IPS-11a (cell line): ENCODE data around the gene TSEN54.
"Not testable (repeated sequence)": the region's sequence is repeated elsewhere in the genome, so short reads cannot be mapped to it uniquely, and the experiment has no call there.

Source experiments
- H3K4me3 ChIP-seq: one replicate; pipeline ENCODE4 v1.5.1; 2013; ENCODE audit warnings: low read depth, low read length, control low read depth

TSEN54 gene

DNA sequence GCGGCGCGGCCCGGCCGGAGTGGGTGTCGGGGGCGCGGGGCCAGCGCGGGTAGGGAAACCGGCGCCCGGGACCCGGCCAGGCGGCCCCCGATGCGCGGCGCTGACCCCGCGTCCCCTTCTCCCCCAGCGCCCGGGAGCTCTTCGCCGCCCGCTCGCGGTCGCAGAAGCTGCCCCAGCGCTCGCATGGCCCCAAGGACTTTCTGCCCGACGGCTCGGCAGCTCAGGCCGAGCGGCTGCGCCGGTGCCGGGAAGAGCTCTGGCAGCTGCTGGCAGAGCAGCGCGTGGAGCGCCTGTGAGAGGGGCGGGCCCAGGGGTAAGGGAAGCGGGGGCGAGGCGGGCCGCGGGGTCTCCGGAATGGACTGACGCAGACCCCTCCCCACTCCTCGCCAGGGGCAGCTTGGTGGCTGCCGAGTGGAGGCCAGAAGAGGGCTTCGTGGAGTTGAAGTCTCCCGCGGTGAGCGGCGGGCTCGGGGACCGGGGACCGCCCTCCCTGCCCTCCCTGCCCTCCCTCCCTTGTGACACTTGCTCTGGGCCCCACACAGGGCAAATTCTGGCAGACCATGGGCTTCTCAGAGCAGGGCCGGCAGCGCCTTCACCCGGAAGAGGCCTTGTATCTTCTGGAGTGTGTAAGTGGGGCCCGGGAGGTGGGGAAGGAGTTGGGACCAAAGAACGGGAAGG, 430 bp downstream of the TSEN54 start:
- peak overlapping the region; percentile 73 for H3K4me3 ChIP-seq

DNA sequence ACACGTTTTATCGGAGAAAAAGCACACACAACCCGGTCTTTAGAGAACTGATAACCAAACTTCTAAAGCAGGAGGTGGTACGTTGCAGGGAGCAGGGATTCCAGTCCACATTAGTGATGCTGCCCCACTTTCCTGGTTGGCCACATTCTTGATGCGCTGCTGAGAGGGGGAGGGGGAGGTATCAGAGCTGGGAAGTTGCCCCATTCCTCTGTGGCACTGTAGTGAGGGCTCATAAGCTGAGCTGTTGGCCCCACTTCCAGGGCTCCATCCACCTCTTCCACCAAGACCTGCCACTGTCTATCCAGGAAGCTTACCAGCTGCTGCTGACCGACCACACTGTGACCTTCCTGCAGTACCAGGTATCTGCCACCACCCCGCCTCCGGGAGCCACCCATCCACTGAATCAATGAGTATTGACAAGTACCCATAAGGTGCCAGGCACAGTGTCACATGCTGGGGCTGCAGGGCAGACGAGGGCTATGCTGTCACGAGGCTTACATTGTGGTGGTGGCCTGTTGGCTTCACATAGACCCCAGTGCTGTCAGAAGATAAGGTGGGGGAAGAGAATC, 1.1 kb downstream of the TSEN54 start:
- H3K4me3 ChIP-seq, result peak overlapping the region; percentile 73

DNA sequence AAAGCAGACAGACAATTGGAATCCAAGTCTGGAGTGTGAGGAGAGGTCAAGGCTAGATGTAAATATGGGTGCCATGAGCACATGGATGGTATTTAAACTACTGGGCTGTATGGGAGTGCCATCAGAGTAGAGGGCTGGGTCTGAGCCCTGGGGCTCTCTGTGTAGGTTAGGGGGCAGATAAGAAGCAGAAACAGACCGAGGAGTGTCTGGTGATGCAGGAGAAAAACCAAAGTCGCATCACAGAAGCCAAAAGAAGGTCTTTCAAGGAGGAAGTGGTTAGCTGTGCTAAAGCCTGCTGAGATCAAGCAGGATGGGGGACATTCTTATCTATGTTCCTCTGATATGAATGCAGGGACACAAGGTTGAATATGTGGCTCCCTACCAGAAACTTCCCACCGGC, 1.9 kb downstream of the TSEN54 start:
- H3K4me3 ChIP-seq, result no peak overlapping the region

DNA sequence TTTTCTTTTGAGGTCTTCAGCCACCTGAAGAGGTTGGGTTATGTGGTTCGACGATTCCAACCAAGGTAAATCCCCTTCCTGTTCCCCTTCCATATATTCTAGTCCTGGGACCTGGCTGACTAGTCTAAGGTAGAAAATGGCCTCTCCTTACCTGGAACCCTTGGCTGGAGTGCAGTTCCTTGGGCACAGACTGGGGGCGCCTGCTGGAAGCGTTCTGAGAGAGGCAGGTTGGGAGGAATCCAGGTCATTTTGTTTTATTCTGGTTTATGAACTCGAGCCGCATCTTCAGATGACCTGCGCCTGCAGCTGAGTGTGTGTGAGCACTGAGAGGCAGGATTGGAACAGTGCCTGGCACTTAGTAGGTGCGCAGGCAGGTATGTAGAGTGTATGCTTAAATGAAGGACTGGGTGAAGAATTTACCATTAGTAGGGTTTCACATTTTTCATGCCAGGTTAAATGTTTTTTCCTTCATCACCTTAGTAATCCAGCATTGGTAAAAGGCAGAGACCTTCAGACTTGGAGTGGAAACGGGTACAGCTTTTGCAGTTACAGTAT, 2.7 kb downstream of the TSEN54 start:
- H3K4me3 ChIP-seq, result no peak overlapping the region

DNA sequence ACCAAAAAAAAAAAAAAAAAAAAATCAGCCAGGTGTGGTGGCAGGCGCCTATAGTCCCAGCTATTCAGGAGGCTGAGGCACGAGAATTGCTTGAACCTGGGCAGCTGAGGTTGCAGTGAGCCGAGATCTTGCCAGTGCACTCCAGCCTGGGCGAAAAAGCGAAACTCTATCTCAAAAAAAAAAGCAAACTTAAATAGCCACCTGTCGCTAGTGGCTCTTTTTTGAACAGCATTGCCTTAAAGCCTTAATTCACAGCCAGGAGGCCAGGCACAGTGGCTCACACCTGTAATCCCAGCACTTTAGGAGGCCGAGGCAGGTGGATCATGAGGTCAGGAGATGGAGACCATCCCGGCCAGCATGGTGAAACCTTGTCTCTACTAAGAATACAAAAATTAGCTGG, 4.1 kb downstream of the TSEN54 start:
- H3K4me3 ChIP-seq, result not testable (repeated sequence)

DNA sequence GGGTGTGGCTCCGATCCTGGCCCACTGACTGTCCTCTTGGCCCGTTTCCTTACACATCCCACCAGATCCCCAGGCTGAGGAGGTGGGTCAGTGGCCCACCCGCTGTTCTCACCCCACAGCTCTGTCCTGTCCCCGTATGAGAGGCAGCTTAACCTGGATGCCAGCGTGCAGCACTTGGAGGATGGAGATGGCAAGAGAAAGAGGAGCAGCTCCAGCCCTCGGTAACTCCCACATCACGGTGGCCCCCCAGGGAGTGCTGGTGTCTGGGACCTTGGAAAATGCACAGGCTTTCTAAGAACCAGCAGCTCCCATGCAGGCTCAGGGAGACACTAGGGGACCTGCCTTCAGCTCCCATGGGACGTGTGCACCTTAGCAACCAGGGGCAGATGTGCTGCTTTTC, 5.0 kb downstream of the TSEN54 start:
- H3K4me3 ChIP-seq, result no peak overlapping the region

DNA sequence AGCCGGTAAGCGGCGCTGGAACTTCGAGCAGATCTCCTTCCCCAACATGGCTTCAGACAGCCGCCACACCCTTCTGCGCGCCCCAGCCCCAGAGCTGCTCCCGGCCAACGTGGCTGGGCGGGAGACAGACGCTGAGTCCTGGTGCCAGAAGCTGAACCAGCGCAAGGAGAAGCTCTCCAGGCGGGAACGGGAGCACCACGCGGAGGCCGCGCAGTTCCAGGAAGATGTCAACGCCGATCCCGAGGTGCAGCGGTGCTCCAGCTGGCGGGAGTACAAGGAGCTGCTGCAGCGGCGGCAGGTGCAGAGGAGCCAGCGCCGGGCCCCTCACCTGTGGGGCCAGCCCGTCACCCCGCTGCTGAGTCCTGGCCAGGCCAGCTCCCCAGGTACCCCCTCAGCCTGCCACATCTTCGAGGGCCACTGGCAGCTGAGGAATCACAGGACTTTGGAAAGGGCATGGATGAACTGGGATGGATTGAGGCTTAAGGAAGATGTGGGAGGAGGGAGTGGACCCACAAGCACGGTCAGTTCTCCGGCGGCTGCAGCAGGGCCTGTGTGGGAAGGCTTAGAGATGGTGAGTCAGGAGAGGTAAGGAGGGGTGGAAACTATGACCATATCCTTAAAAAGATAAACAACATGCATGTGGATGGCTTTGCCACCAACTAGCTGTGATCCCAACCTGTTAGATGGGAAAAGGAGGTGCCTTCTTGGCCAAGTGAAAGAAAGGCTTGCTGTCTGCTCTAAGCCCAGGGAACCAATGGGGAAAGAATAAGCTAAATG, 5.8 kb downstream of the TSEN54 start:
- no peak overlapping the region for H3K4me3 ChIP-seq

DNA sequence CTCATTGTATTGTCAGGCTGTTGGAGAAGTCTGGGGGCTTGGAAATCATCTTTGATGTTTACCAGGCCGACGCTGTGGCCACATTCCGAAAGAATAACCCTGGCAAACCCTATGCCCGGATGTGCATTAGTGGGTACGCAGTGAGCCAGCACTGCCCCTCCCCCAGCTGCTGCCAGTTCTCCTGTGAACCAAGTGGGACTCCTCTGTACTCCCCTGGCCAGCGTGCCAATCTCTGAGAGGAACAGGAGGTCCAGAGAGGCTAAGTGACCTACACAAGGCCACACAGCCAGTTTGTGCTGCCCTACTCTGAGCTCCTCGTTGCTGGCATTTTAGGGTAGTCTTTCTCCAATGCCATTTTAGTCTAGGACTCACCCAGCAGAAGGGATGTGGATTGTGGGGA, 7.3 kb downstream of the TSEN54 start:
- no peak overlapping the region for H3K4me3 ChIP-seq

DNA sequence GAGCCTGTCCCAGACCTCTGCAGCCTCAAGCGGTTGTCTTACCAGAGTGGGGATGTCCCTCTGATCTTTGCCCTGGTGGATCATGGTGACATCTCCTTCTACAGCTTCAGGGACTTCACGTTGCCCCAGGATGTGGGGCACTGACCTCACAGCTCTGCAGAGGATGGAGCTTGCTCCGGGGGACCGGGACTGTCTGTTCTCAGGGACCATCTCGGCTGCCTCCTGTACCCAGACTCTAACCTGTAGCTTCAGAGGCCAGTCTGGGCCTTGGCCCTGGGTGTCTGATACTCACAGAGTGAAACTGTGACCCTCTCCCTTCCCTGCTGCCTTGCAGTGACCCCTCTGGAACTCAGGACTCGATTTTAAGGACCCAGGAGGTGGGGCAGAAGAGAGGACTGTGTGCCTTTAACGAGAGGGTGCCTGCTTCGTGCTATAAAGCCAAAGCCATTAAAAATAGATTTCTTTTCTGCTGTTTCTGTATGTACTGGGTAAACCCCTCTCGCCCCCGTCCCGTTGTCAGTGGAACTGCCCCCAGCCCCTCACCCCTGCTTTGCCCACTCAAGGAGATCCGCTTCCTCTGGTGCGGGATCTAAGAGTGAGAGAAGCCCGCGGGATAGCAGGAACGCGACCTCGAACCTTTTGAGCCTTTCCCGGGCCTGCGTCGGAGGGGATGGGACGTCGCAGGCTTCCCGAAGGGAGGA, 8.1 kb downstream of the TSEN54 start:
- H3K4me3 ChIP-seq, result peak overlapping the region; percentile 62

DNA sequence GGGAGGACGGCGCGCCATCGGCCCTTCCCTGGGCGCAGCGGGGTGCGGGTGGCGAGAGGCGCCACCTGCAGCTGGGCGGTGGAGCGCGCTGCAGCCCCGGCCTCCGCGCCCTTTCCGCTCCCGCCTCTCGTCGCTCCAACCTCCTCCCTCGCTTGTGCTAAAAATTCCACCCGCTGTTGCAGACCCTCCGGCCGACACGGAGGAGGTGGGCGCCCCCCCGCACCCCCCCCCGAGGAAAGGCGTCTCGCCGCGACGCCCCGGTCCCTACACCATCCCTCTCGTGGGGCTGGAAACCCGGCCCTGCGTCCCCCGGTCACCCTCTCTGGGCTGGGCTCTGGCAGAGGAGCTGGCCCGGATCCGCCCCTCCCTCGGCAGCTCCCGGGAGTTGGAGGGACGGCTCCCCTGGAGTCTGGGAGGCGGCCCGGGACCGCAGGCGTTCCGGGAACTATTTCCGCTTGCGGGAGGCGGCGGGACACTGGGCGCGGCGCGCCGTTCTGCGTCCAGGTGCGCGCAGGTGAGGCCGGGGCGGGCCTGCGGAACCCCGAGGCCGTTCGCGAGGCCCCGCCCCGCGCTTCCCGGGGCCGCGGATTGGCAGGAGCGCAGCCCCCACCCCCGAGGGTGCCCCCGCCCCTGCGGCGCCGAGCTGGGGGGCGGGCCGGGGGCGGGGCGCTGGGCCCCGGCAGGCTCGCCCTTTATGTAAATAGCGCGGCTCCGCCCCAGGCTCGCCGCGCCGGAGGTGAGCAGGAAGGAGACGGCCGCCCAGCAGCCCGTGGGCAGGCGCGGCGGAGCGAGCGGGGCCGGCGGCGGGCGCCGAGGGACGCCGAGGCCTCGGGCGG, 8.9 kb downstream of the TSEN54 start, which contains the start of gene LLGL2:
Gene LLGL2, plus strand, starts transcription at position 728 of the 836 bp plus-strand sequence. CDS start 17,730 bp downstream, outside the sequence.
- H3K4me3 ChIP-seq, result peak within 1 kb of the TSS; percentile 62

DNA sequence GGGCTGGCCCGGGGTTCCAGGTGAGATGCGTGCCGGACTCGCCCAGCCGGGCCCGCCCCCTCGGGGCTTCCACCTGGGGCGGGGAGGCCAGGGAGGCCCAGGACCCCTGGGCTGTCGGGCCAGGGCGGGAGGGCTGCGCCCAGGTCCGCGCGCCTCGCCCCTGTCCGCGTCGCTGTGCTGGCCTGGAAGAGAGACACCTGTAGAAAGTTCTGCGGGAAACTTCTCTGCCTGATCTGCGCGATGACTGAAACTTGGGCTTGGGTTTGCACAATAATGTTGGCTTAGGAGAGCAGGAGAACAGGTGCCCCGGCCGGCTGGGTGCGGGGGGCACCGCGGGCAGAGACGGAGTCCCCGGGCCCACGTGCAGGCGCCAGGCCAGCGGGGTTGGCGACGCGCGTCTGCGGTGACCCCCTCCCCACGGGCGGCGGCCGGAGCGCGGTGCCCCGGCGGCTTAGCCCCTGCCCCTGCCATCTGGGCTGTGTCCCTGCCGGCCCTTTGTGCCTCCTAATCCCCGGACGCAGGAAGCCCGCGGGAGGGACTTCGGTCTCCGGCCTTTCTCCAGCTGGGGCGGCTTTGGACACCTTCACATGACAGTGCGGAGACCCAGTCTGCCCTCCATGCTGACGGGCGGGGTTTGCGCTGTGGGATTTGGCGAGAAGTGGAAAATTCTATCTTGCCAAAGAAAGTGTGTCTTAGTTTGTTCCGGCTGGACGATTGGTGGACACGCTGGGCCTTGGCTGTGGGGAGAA, 9.7 kb downstream of the TSEN54 start:
- peak overlapping the region; percentile 47 for H3K4me3 ChIP-seq

DNA sequence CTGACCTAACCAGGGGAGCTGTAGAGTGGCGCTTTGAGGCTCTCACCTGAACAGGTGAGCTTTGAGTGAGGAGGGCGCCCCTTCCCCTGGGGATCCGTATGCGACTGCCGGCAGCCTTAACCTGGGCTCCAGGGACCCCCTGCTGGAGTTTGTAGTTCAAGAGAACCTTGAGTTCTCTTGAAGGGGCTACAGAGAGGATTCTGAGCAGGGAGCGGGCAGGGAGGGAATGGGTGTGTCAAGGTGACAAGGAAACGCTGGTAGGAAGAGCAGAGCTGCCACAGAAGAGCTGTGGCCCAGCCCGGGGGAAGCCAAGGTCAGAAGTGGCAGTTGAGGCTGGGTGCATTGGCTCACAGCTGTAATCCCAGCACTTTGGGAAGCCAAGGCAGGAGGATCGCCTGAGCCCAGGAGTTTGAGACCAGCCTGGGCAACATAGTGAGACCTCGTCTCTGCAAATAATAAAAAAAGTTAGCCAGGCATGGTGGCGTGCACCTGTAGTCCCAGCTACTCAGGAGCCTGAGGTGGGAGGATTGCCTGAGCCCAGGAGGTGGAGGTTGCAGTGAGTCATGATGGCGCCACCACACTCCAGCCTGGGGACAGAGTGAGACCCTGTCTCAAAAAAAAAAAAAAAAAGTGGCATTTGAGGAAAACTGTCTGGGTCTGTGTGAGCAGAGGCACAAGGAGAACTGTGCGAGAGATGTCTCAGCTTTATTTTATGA, 10.4 kb downstream of the TSEN54 start:
- peak overlapping the region; percentile 47 for H3K4me3 ChIP-seq

DNA sequence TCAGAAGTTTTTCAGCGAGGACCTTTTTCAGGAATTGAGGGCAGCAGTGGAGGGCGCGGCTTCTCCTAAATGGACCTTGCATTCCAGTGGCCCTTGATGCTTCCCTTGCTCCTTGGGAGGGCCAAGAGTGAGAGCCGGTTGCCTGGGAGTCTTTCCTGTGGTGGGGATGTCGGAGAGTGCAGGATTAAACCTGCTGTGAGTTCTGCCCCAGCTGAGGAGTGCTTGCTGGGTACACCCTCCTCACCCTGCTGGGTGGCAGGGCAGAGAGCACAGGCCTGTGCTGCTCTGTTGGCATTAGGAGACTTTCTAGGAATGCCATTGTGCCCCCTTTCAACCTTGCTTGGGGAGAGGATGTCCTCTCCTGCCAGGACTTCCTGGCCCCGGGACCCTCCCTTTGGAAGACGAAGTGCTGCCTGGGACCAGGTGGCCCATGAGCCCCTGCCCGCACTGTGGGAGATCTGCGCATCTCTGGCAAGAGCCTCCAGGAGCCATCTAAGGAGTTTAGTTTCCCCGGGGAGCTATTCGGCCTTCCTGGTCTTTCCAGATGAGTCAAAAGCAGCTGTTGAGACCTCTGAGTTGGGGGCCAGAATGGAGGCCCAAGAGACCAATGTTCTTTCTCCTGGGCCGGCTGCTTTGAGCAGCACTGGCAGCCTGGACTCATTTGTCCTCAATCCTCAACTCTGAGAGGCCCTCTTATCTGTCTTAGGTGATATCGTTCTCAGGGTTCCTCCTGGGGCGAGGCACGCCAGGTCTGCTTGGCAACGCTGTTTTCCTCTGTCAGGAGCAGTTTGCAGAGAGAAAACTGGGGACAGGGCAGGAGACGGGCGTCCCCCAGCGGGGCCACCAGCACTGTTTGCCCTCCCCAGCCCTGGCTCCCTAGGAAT, 14.8 kb downstream of the TSEN54 start:
- H3K4me3 ChIP-seq, result no peak overlapping the region

DNA sequence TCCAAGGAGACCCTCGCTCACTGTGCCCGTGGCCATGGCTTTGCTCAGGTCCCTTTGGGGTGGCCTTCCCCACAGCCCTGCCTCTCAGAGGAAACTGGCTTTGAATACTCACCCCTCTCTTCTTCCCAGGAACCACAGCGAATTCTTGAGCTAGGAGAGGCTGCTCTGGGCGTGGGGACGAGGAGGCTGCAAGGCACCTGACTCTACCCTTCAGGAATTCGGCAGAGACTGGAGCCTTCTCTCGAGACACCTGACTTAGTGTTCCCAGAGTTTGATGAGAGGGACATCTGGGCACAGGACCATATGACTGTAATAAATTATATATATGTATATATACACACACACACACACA, 15.4 kb downstream of the TSEN54 start:
- H3K4me3 ChIP-seq, result no peak overlapping the region

DNA sequence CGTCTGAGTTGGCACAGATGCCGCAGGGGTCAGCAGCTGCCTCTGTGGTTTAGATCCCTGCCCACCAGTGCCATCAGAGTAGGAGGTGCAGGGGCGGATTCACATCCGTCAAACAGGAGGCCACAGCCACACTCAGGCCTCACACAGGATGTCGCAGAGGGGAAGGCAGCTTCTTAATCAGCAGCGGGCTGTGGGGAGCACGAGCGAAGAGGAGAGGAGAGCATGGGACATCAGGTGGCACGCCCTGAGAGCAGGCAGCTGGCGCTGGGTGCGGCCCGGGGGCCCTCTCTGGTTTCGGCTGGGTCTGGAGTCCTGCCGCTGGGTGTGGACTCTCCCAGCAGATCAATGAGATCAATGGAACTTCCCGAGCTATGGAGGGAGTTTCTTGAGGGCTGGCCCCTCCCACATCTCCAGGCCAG, 18.8 kb downstream of the TSEN54 start:
- no peak overlapping the region for H3K4me3 ChIP-seq

DNA sequence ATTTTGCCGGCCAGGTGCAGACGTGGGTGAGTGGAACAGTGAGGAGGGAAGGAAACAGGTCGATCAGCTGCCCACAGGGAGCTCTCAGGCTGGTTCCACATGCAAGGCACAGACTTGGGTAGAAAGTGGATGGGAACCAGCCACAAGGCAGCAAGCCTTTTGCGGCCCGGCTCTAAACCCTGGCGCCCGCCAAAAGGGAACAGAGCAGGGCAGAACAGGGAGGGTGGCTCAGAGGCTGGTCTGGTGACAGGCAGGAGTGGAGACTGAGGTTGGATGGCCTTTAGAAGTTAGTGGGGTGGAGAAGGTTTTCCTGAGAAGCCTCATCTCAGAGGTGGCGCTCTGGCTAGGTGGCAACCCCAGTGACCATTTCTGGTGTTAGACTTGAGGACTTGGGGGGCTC, 19.5 kb downstream of the TSEN54 start:
- no peak overlapping the region for H3K4me3 ChIP-seq

DNA sequence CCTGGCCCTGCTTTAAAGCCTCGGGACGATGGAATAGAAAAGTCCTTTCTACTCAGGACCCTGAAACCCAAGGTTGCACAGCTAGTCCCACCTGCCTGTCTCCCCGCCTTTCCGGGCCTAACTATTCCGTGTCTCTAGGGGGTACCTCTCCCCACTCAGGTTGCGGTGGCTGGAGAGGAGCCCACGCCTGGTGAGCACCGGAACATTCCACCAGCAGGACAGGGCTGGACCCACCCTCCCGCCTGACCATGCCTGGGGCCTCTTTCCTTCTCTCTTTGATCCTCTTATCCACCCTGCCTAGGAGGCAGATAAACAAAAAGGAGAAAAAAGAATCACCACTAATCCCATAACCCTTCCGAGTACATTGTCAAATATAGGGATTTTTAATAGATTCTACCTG, 20.0 kb downstream of the TSEN54 start:
- H3K4me3 ChIP-seq, result no peak overlapping the region
